IPS-18c (cell line): ENCODE measurements around the gene IL10.

Experiments used
- H3K4me3 ChIP-seq: 2 replicates; pipeline ENCODE4 v1.7.0; 2013; ENCODE audit warnings: low read depth, mild to moderate bottlenecking, low read length, moderate library complexity; ENCODE audit not compliant: insufficient read depth
- H3K9me3 ChIP-seq: one replicate; pipeline ENCODE4 v1.6.1; 2013; ENCODE audit warnings: mild to moderate bottlenecking, low read length, moderate library complexity; ENCODE audit not compliant: control insufficient read depth, insufficient read depth

The IL10 gene

GRCh38 chr1:206772243-206772937 is at the start of gene IL10:
Gene IL10 (minus strand): TSS chr1:206772494. CDS start chr1:206772435, 59 bp downstream.
- Histone ChIP-seq H3K9me3 (no peaks in the 10 kb centered on the region), H3K4me3 (no peak within 1 kb of the TSS)

GRCh38 chr1:206821493-206821892 is 49.2 kb upstream of the IL10 start:
- no peaks in the 10 kb centered on the region for H3K9me3 ChIP-seq
- no peak overlapping the region for H3K4me3 ChIP-seq

GRCh38 chr1:206816390-206817287 is 44.3 kb upstream of the IL10 start:
- no peaks in the 10 kb centered on the region for H3K9me3 ChIP-seq
- no peak overlapping the region for H3K4me3 ChIP-seq

GRCh38 chr1:206814716-206815341 is 42.5 kb upstream of the IL10 start:
- peaks cover 2% of the 10 kb centered on the region for H3K9me3 ChIP-seq
- H3K4me3 ChIP-seq, result no peak overlapping the region

GRCh38 chr1:206812471-206812870 is 40.2 kb upstream of the IL10 start:
- no peak overlapping the region for H3K4me3 ChIP-seq
- H3K9me3 ChIP-seq, result peaks cover 2% of the 10 kb centered on the region

- peaks cover 2% of the 10 kb centered on the region for H3K9me3 ChIP-seq
These were observed 37.3 kb upstream of the IL10 start for GRCh38 chr1:206809504-206810084.

GRCh38 chr1:206808615-206809014 is 36.3 kb upstream of the IL10 start:
- peaks cover 2% of the 10 kb centered on the region for H3K9me3 ChIP-seq
- no peak overlapping the region for H3K4me3 ChIP-seq

More at GRCh38 chr1:206809504-206810084, 37.3 kb upstream of the IL10 start:
- no peak overlapping the region for H3K4me3 ChIP-seq

GRCh38 chr1:206805357-206805756 is 33.1 kb upstream of the IL10 start:
- no peaks in the 10 kb centered on the region for H3K9me3 ChIP-seq
- H3K4me3 ChIP-seq, result no peak overlapping the region

GRCh38 chr1:206804156-206804737 is 32.0 kb upstream of the IL10 start:
- Histone ChIP-seq H3K9me3 (no peaks in the 10 kb centered on the region), H3K4me3 (no peak overlapping the region)

- Histone ChIP-seq H3K4me3 (no peak overlapping the region), H3K9me3 (no peaks in the 10 kb centered on the region)
These were observed 31.0 kb upstream of the IL10 start for GRCh38 chr1:206803221-206803730.

GRCh38 chr1:206802401-206802800 is 30.1 kb upstream of the IL10 start:
- no peak overlapping the region for H3K4me3 ChIP-seq
- no peaks in the 10 kb centered on the region for H3K9me3 ChIP-seq

- Histone ChIP-seq H3K9me3 (no peaks in the 10 kb centered on the region), H3K4me3 (no peak overlapping the region)
These were observed 29.2 kb upstream of the IL10 start for GRCh38 chr1:206801467-206801866.

- H3K4me3 ChIP-seq, result no peak overlapping the region
- H3K9me3 ChIP-seq, result no peaks in the 10 kb centered on the region
These were observed 28.6 kb upstream of the IL10 start for GRCh38 chr1:206800891-206801290.

GRCh38 chr1:206800411-206800810 is 28.1 kb upstream of the IL10 start:
- no peak overlapping the region for H3K4me3 ChIP-seq
- H3K9me3 ChIP-seq, result no peaks in the 10 kb centered on the region

- Histone ChIP-seq H3K9me3 (no peaks in the 10 kb centered on the region), H3K4me3 (no peak overlapping the region)
These were observed 27.0 kb upstream of the IL10 start for GRCh38 chr1:206799311-206799710.

- no peak overlapping the region for H3K4me3 ChIP-seq
- H3K9me3 ChIP-seq, result no peaks in the 10 kb centered on the region
These were observed 26.2 kb upstream of the IL10 start for GRCh38 chr1:206798384-206798996.
